H9 (cell line): ENCODE data around the gene METTL21C. TPM values are rescaled to one million over a fixed set of nuclear protein-coding genes. Genes with fewer than 3 reads are reported as not detected.

ENCODE experiments used
- DNase-seq: peaks from one replicate; pipeline ENCODE4 v3.0.0-alpha.2; 2017
- H2AFZ ChIP-seq: one replicate; pipeline ENCODE4 v1.6.1; 2013; ENCODE audit warnings: mild to moderate bottlenecking, low read length, control low read depth, moderate library complexity
- H2AK5ac ChIP-seq: 2 replicates; pipeline ENCODE4 v1.6.1; 2013; ENCODE audit warnings: low read length, control low read depth, mixed read lengths; ENCODE audit not compliant: insufficient read length
- H2BK120ac ChIP-seq: one replicate; pipeline ENCODE4 v1.6.1; 2013; ENCODE audit warnings: low read depth, mild to moderate bottlenecking, low read length, control low read depth, inconsistent platforms; ENCODE audit not compliant: poor library complexity, severe bottlenecking
- H2BK12ac ChIP-seq: 2 replicates; pipeline ENCODE4 v1.6.1; 2013; ENCODE audit warnings: low read length, control low read depth, mixed read lengths, low read depth; ENCODE audit not compliant: insufficient read length
- H2BK15ac ChIP-seq: 2 replicates; pipeline ENCODE4 v1.6.1; 2013; ENCODE audit warnings: low read depth, low read length, control low read depth
- H2BK20ac ChIP-seq: one replicate; pipeline ENCODE4 v1.6.1; 2013; ENCODE audit warnings: low read depth, mild to moderate bottlenecking, low read length, control low read depth, inconsistent platforms; ENCODE audit not compliant: poor library complexity, severe bottlenecking
- H2BK5ac ChIP-seq: 2 replicates; pipeline ENCODE4 v1.6.1; 2013; ENCODE audit warnings: low read length, control low read depth, mixed read lengths; ENCODE audit not compliant: insufficient read length
- H3K14ac ChIP-seq: 2 replicates; pipeline ENCODE4 v1.6.1; 2013; ENCODE audit warnings: low read length, control low read depth; ENCODE audit not compliant: insufficient read depth
- H3K18ac ChIP-seq: 2 replicates; pipeline ENCODE4 v1.6.1; 2013; ENCODE audit warnings: low read depth, mild to moderate bottlenecking, mixed read lengths, low read length, control low read depth; ENCODE audit not compliant: insufficient read length
- H3K23ac ChIP-seq: 2 replicates; pipeline ENCODE4 v1.6.1; 2013; ENCODE audit warnings: low read length, control low read depth, mixed read lengths, low read depth; ENCODE audit not compliant: insufficient read length
- H3K23me2 ChIP-seq: 2 replicates; pipeline ENCODE4 v1.6.1; 2013; ENCODE audit warnings: low read depth, mild to moderate bottlenecking, mixed read lengths, low read length, control low read depth; ENCODE audit not compliant: insufficient read length, poor library complexity, severe bottlenecking
- H3K27ac ChIP-seq: 2 replicates; pipeline ENCODE4 v1.5.1; 2013; ENCODE audit warnings: low read length, control low read depth, mixed read lengths, low read depth; ENCODE audit not compliant: insufficient read length
- H3K27me3 ChIP-seq: 2 replicates; pipeline ENCODE4 v1.6.1; 2013; ENCODE audit warnings: low read length, control low read depth, inconsistent platforms; ENCODE audit not compliant: insufficient read depth
- H3K4ac ChIP-seq: 2 replicates; pipeline ENCODE4 v1.6.1; 2013; ENCODE audit warnings: low read depth, mild to moderate bottlenecking, control low read depth, inconsistent platforms, low read length, moderate library complexity
- H3K4me1 ChIP-seq: 2 replicates; pipeline ENCODE4 v1.6.1; 2013; ENCODE audit warnings: low read length, control low read depth, inconsistent platforms; ENCODE audit not compliant: insufficient read depth
- H3K4me2 ChIP-seq: 2 replicates; pipeline ENCODE4 v1.6.1; 2013; ENCODE audit warnings: low read length, control low read depth, mixed read lengths; ENCODE audit not compliant: insufficient read length, insufficient read depth
- H3K56ac ChIP-seq: 2 replicates; pipeline ENCODE4 v1.6.1; 2013; ENCODE audit warnings: low read depth, mild to moderate bottlenecking, mixed read lengths, low read length, control low read depth; ENCODE audit not compliant: insufficient read length
- H3K79me1 ChIP-seq: 2 replicates; pipeline ENCODE4 v1.6.1; 2013; ENCODE audit warnings: low read depth, mild to moderate bottlenecking, moderate library complexity, low read length, control low read depth, inconsistent platforms; ENCODE audit not compliant: insufficient read depth, poor library complexity, severe bottlenecking
- H3K79me2 ChIP-seq: 2 replicates; pipeline ENCODE4 v1.6.1; 2013; ENCODE audit warnings: low read length, control low read depth, inconsistent platforms; ENCODE audit not compliant: insufficient read depth
- H3K9ac ChIP-seq: 2 replicates; pipeline ENCODE4 v1.6.1; 2013; ENCODE audit warnings: low read length, control low read depth, mixed read lengths; ENCODE audit not compliant: insufficient read length; ENCODE audit errors: extremely low read depth
- H3K9me3 ChIP-seq: one replicate; pipeline ENCODE4 v1.6.1; 2013; ENCODE audit warnings: low read depth, low read length, inconsistent platforms; ENCODE audit not compliant: control insufficient read depth
- H3T11ph ChIP-seq: one replicate; pipeline ENCODE4 v1.6.1; 2013; ENCODE audit warnings: mild to moderate bottlenecking, low read length, control low read depth, inconsistent platforms
- H4K20me1 ChIP-seq: one replicate; pipeline ENCODE4 v1.6.1; 2013; ENCODE audit not compliant: control insufficient read depth, insufficient read length, insufficient read depth
- H4K5ac ChIP-seq: 2 replicates; pipeline ENCODE4 v1.6.1; 2013; ENCODE audit warnings: low read depth, mild to moderate bottlenecking, mixed read lengths, low read length, control low read depth; ENCODE audit not compliant: insufficient read length
- H4K8ac ChIP-seq: replicated peaks from 2 replicates; pipeline ENCODE4 v1.6.1; 2013; ENCODE audit warnings: low read length, control low read depth, mixed read lengths, low read depth; ENCODE audit not compliant: insufficient read length
- H4K91ac ChIP-seq: 2 replicates; pipeline ENCODE4 v1.6.1; 2013; ENCODE audit warnings: low read depth, mild to moderate bottlenecking, moderate library complexity, mixed read lengths, low read length, control low read depth; ENCODE audit not compliant: insufficient read length
- H3K27ac Mint-ChIP-seq, 3 experiments: 2 replicates in 2 of 3; 3 replicates in 1 of 3; pipeline ENCODE4 v1.8.0; 2020 to 2021; ENCODE audit warnings: mixed read lengths in 3 of 3, mild to moderate bottlenecking in 1 of 3, moderate library complexity in 1 of 3
- H3K27me3 Mint-ChIP-seq: 2 replicates; pipeline ENCODE4 v1.8.0; 2021; ENCODE audit warnings: low read depth, mild to moderate bottlenecking, moderate library complexity, mixed read lengths
- H3K36me3 Mint-ChIP-seq, 3 experiments: 2 replicates in 2 of 3; 3 replicates in 1 of 3; pipeline ENCODE4 v1.8.0; 2020 to 2021; ENCODE audit warnings: low read depth in 3 of 3, mixed read lengths in 3 of 3; ENCODE audit not compliant: insufficient read depth in 1 of 3
- H3K4me1 Mint-ChIP-seq, 2 experiments: 2 replicates each; pipeline ENCODE4 v1.8.0; 2020; ENCODE audit warnings: mixed read lengths in 2 of 2
- H3K4me3 Mint-ChIP-seq, 2 experiments: 2 replicates in 1 of 2; 3 replicates in 1 of 2; pipeline ENCODE4 v1.8.0; 2020 to 2021; ENCODE audit warnings: mild to moderate bottlenecking in 2 of 2, mixed read lengths in 2 of 2, moderate library complexity in 1 of 2
- H3K9me3 Mint-ChIP-seq, 2 experiments: 2 replicates in 1 of 2; 3 replicates in 1 of 2; pipeline ENCODE4 v1.8.0; 2020; ENCODE audit warnings: mild to moderate bottlenecking in 2 of 2, mixed read lengths in 2 of 2, moderate library complexity in 1 of 2
- CTCF ChIP-seq: fragments of 200-600 bp; sonication (generic); conservative IDR thresholded peaks from 3 replicates; pipeline ENCODE4 v1.8.0; 2021; ENCODE audit warnings: antibody characterized with exemption, mild to moderate bottlenecking
- WGBS: extraction: QIAGEN DNeasy Blood & Tissue Kit; methylation state at CpG from one replicate; pipeline ENCODE4 v1.1.7; 2013; ENCODE audit warnings: missing lambda C conversion rate, low lambda C conversion rate, mixed read lengths; ENCODE audit not compliant: insufficient read length; ENCODE audit errors: extremely low coverage; 5-methylcytosine and 5-hydroxymethylcytosine counted together
- total RNA-seq: library from RNA; stranded (reverse); gene quantifications from 2 replicates; pipeline ENCODE4 v1.2.1, GENCODE V29; 2021

The METTL21C gene
- total RNA-seq, 1 experiment from 2014 or later: not detected

GRCh38 chr13:102638741-102639140 is 56.1 kb downstream of the METTL21C start:
- Histone ChIP-seq H3K27ac (no peak overlapping the region), H2BK12ac (no peak overlapping the region), H3K4me1 (no peaks in the 10 kb centered on the region), H3K14ac (no peak overlapping the region), H4K5ac (no peak overlapping the region), H2BK20ac (no peak overlapping the region), H3K23me2 (no peaks in the 10 kb centered on the region), H3K79me2 (no peaks in the 10 kb centered on the region), H3K9me3 (no peaks in the 10 kb centered on the region), H3K18ac (no peak overlapping the region), H3T11ph (no peak overlapping the region), H3K9ac (no peak overlapping the region), H3K4me2 (no peak overlapping the region), H4K8ac (no peak overlapping the region), H2BK15ac (no peak overlapping the region), H2BK120ac (no peak overlapping the region), H3K27me3 (no peaks in the 10 kb centered on the region), H4K91ac (no peak overlapping the region), H2BK5ac (no peak overlapping the region), H3K79me1 (no peaks in the 10 kb centered on the region), H3K23ac (no peak overlapping the region), H4K20me1 (no peaks in the 10 kb centered on the region), H2AK5ac (no peak overlapping the region), H2AFZ (no peak overlapping the region), H3K4ac (no peak overlapping the region), H3K56ac (no peak overlapping the region)
- WGBS: no CpG with 5 or more reads among the region's 3 CpGs
- DNase-seq: no peak
- Mint-ChIP-seq H3K4me3 (no peak overlapping the region), H3K9me3 (no peaks in the 10 kb centered on the region), H3K4me1 (no peaks in the 10 kb centered on the region), H3K27me3 (no peaks in the 10 kb centered on the region), H3K36me3 (peaks cover 42 to 79% (median 69%) of the 10 kb centered on the region in 3 experiments; a peak in 6 of 7 replicates), H3K27ac (no peak overlapping the region)
- TF ChIP-seq CTCF: no peak

Other genes starting within 250 kb of the METTL21C start
- 60.0 and 63.5 TPM in 2 replicates for gene TPP2, start 98.1 kb downstream of the METTL21C start, total RNA-seq
- 13.1 TPM in 2 replicates for gene TEX30, start 78.7 kb upstream of the METTL21C start, total RNA-seq
- gene POGLUT2, start 103.9 kb upstream of the METTL21C start, total RNA-seq: 23.1 and 23.5 TPM in 2 replicates
- 5.3 and 9.0 TPM in 2 replicates for gene BIVM, start 104.1 kb upstream of the METTL21C start, total RNA-seq
- 26.3 and 26.8 TPM in 2 replicates for gene ERCC5, start 151.0 kb upstream of the METTL21C start, total RNA-seq